Measurements from ENCODE around the gene CASZ1. TPM values are rescaled to one million over a fixed set of nuclear protein-coding genes. Genes with fewer than 3 reads are reported as not detected.
A peak's percentile ranks its signal among the peaks of the same experiment; 100 is the strongest.

The CASZ1 gene
- total RNA-seq, 6 donors from 2014 or later = 39.7 to 112 (median 60.8) TPM

DNA sequence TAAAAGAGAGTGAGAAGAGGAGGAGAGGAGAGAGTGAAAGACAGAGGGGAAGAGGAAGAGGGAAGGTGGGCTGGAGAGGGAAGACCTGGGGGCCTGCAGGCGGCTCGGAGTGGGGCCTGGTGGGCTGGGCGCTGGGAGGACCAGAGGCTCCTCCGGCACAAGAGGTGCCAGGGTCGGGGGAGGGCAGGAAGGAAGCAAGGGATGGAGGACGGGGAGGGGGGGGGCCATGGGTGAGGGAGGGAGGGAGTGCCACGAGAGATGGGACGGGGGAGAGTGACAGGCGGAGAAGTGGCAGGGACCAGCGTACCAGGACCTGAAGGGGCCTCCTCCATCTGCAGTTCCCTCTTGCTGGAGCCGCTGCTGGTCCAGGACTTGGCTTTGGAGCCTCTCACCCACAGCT lies 87.7 kb downstream of the CASZ1 start:
- Histone ChIP-seq H3K27ac (no peak overlapping the region), H3K27me3 (no peaks in the 10 kb centered on the region), H3K36me3 (no peaks in the 10 kb centered on the region), H3K4me1 (peaks cover 12 to 43% (median 22%) of the 10 kb centered on the region in 4 donors), H3K4me3 (no peak overlapping the region), H3K9me3 (no peaks in the 10 kb centered on the region)
- TF ChIP-seq POLR2A (IDR thresholded peaks at IDR 0.05) = no peak
- DNase-seq = no peak
- 36 to 61% methylated on average over 10 to 11 of the region's 11 CpGs for WGBS, 2 donors
- ATAC-seq (ENCODE audit: low FRiP score in 2 of 2) = no peak

DNA sequence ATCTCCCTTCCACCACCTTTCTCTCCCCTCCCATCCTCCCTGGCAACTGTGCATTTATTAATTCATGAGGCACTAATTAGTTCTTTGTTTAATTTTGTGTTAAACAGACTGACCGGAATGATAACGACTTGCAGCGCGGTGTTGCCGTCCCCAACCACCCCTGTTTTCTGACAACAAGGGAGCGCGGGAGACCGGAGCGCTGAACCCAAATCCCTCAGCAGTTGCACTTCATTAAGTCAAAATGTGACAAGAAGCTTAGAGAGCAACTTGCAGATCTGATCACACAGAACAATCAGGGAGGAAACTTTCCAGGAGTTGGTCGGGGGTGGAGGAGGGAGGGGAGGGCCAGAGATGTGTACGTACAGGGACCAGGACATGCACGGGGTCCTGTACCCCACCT lies 89.2 kb downstream of the CASZ1 start:
- H3K27ac ChIP-seq = no peak overlapping the region
- H3K9me3 ChIP-seq = no peaks in the 10 kb centered on the region
- H3K27me3 ChIP-seq = no peaks in the 10 kb centered on the region
- no peak for ATAC-seq (ENCODE audit: low FRiP score in 2 of 2)
- 73 to 86% methylated on average over 12 of the region's 12 CpGs for WGBS, 2 donors
- no peaks in the 10 kb centered on the region for H3K36me3 ChIP-seq
- peaks cover 12 to 33% (median 18%) of the 10 kb centered on the region in 4 donors for H3K4me1 ChIP-seq
- H3K4me3 ChIP-seq = no peak overlapping the region
- DNase-seq = no peak
- no peak for TF ChIP-seq POLR2A (IDR thresholded peaks at IDR 0.05)
- TF ChIP-seq, protein P1, sequence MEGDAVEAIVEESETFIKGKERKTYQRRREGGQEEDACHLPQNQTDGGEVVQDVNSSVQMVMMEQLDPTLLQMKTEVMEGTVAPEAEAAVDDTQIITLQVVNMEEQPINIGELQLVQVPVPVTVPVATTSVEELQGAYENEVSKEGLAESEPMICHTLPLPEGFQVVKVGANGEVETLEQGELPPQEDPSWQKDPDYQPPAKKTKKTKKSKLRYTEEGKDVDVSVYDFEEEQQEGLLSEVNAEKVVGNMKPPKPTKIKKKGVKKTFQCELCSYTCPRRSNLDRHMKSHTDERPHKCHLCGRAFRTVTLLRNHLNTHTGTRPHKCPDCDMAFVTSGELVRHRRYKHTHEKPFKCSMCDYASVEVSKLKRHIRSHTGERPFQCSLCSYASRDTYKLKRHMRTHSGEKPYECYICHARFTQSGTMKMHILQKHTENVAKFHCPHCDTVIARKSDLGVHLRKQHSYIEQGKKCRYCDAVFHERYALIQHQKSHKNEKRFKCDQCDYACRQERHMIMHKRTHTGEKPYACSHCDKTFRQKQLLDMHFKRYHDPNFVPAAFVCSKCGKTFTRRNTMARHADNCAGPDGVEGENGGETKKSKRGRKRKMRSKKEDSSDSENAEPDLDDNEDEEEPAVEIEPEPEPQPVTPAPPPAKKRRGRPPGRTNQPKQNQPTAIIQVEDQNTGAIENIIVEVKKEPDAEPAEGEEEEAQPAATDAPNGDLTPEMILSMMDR (IDR thresholded peaks at IDR 0.05) = no peak
- TF ChIP-seq POLR2AphosphoS5 (IDR thresholded peaks at IDR 0.05) = no peak
- no peak for TF ChIP-seq EP300 (IDR thresholded peaks at IDR 0.05)

DNA sequence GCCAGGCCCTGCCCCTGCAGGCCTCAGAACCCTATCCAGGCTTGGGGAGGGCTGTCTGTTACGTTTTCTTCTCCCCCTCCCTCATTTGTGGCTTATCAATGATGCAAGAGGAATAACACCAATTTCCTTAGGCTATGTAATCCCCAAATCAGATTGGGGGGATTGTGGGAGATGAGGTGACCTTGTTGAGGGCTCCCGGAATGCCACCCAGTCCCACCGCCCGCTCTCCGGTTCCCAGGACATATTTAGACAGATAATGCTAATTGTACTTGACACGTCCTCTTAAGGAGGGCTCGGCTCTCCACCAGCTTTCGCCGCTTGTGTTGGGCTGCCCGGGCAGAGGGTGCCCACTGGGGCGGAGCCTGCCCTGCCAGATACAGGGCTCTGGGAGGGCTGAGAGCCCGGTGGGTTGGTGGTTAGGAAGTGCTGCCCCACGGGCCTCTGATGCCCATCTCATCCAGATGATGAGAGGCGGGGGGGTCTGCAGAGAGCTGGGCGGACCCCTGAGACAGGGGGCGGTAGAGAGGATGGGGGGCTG lies 90.0 kb downstream of the CASZ1 start:
- Histone ChIP-seq H3K4me3 (no peak overlapping the region), H3K4me1 (peaks cover 8 to 27% (median 17%) of the 10 kb centered on the region in 4 donors), H3K27ac (no peak overlapping the region), H3K36me3 (no peaks in the 10 kb centered on the region), H3K27me3 (no peaks in the 10 kb centered on the region), H3K9me3 (no peaks in the 10 kb centered on the region)
- TF ChIP-seq POLR2A (IDR thresholded peaks at IDR 0.05) = no peak
- DNase-seq = peak in 1 of 2 donors; percentile 61
- no peak for ATAC-seq (ENCODE audit: low FRiP score in 2 of 2)
- 88 to 90% methylated on average over 16 of the region's 16 CpGs for WGBS, 2 donors

DNA sequence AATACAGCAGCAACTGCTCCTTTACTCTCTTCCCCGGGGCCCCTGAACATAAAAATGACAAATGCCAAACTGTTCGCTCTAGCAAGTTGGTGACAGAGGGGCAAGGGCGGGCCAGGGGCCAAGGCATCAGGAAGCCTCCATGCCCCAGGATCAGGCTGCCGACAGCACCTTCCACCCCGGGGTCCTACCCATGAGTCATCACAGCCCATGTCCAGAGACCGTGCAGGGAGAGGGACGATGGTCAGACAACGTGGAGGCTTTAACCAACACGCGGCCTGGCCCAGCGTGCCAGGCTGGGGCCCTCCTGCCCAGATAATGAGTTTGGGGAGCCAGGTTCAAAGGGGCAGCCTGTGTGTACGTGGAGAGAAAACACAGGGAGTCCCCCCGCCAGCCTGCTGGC lies 90.5 kb downstream of the CASZ1 start:
- TF ChIP-seq POLR2A (IDR thresholded peaks at IDR 0.05) = no peak
- TF ChIP-seq POLR2AphosphoS5 (IDR thresholded peaks at IDR 0.05) = no peak
- TF ChIP-seq, protein P1 (IDR thresholded peaks at IDR 0.05) = no peak
- TF ChIP-seq EP300 (IDR thresholded peaks at IDR 0.05) = no peak
- no peaks in the 10 kb centered on the region for H3K36me3 ChIP-seq
- no peak overlapping the region for H3K4me3 ChIP-seq
- H3K27ac ChIP-seq = no peak overlapping the region
- peaks cover 8 to 27% (median 17%) of the 10 kb centered on the region in 4 donors for H3K4me1 ChIP-seq
- DNase-seq (peak in 1 of 2 donors; percentile 56), ATAC-seq (ENCODE audit: low FRiP score in 2 of 2) (no peak)
- H3K27me3 ChIP-seq = no peaks in the 10 kb centered on the region
- no peaks in the 10 kb centered on the region for H3K9me3 ChIP-seq
- 87 to 93% methylated on average over 13 of the region's 13 CpGs for WGBS, 2 donors

DNA sequence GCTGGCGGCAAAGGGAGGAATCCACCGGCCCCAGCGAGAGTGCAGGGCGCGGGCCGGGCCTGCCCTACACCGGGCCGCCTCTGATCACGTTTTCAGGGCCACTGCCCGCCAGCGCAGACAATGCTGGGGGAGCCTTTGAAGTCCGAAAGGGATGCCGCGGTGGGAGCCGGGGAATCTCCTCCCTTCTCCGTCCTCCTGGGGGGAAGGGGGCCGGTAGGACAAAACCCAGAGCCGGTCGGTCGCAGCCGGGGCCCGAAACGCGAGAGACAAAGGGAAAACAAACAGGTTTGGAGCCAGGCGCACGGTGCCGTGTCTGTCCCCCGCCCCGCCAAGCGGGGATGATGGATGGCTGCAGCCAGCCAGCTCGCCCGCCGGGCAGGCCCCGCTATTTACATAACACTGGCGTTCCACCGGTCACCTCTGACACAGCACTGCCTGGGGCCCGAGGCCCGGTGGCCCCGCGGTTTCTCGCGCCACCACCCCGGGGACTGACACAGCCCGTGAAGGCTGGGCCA lies 92.0 kb downstream of the CASZ1 start:
- Histone ChIP-seq H3K36me3 (no peaks in the 10 kb centered on the region), H3K4me3 (peak overlapping the region in 2 of 4 donors; percentile 6 to 20), H3K27me3 (no peaks in the 10 kb centered on the region), H3K9me3 (no peaks in the 10 kb centered on the region), H3K27ac (peak overlapping the region in 3 of 4 donors; percentile 7 to 27 (median 21)), H3K4me1 (peaks cover 3 to 19% (median 11%) of the 10 kb centered on the region in 4 donors)
- 68 to 73% methylated on average over 29 to 44 of the region's 44 CpGs for WGBS, 2 donors
- DNase-seq (peak in 1 of 2 donors; percentile 82), ATAC-seq (ENCODE audit: low FRiP score in 2 of 2) (no peak)
- TF ChIP-seq POLR2A (IDR thresholded peaks at IDR 0.05) = no peak
- no peak for TF ChIP-seq POLR2AphosphoS5 (IDR thresholded peaks at IDR 0.05)
- TF ChIP-seq, protein P1 (IDR thresholded peaks at IDR 0.05) = no peak
- no peak for TF ChIP-seq EP300 (IDR thresholded peaks at IDR 0.05)

DNA sequence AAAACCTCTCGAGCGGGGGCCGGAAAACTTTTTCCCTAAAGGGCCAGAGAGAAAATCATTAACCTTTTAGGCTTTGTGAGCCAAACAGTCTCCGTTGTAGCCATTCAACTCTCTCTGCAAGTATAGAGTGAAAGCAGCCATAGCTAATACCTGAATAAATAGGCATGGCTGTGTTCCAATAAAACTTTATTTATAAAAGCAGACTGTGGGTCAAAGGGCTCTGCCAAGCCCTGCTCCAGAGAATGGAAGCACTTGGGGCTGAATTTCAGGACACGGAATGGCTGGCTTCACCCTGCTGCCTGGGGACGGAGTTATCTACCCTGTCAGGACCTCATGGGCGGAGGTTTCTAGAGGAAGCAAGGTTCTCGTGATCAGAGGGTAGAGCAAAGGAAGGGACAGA lies 92.7 kb downstream of the CASZ1 start:
- WGBS, 2 donors = 95 to 96% methylated on average over 8 of the region's 8 CpGs
- no peak overlapping the region for H3K27ac ChIP-seq

More for the DNA sequence above, 92.7 kb downstream of the CASZ1 start:
- ATAC-seq (ENCODE audit: low FRiP score in 2 of 2) = no peak
- no peaks in the 10 kb centered on the region for H3K36me3 ChIP-seq
- no peak for DNase-seq
- TF ChIP-seq POLR2A (IDR thresholded peaks at IDR 0.05) (no peak), EP300 (IDR thresholded peaks at IDR 0.05) (no peak), POLR2AphosphoS5 (IDR thresholded peaks at IDR 0.05) (no peak)
- TF ChIP-seq, protein P1 (IDR thresholded peaks at IDR 0.05) = no peak
- no peaks in the 10 kb centered on the region for H3K27me3 ChIP-seq
- H3K9me3 ChIP-seq = no peaks in the 10 kb centered on the region
- H3K4me1 ChIP-seq = peaks cover 9 to 19% (median 10%) of the 10 kb centered on the region in 4 donors
- H3K4me3 ChIP-seq = no peak overlapping the region
